Measurements from ENCODE around the gene HGFAC.

Gene HGFAC

GRCh38 chr4:3473181-3473950, 31.6 kb downstream of the HGFAC start:
- Histone ChIP-seq H3K4me3 (ENCODE audit: low read depth, low read length) (no peak overlapping the region), H3K36me3 (replicated peaks) (no peaks in the 10 kb centered on the region), H3K27me3 (replicated peaks) (peaks cover 3% of the 10 kb centered on the region), H3K27ac (no peak overlapping the region)
- DNase-seq: no peak
- TF ChIP-seq CTCF (IDR thresholded peaks at IDR 0.05; ENCODE audit: low read depth, low read length, missing control alignments): no peak
- in situ Hi-C loops (cut with HindIII; ENCODE audit: low pct_ligation_motif_present, low sequenced_read_pairs): no loop called here

GRCh38 chr4:3473996-3474765, 32.4 kb downstream of the HGFAC start:
- no peak overlapping the region for H3K27ac ChIP-seq
- TF ChIP-seq CTCF (IDR thresholded peaks at IDR 0.05; ENCODE audit: low read depth, low read length, missing control alignments): no peak
- H3K36me3 ChIP-seq (replicated peaks): no peaks in the 10 kb centered on the region
- in situ Hi-C loops (cut with HindIII; ENCODE audit: low pct_ligation_motif_present, low sequenced_read_pairs): no loop called here
- H3K27me3 ChIP-seq (replicated peaks): peaks cover 3% of the 10 kb centered on the region
- no peak for DNase-seq
- no peak overlapping the region for H3K4me3 ChIP-seq (ENCODE audit: low read depth, low read length)

GRCh38 chr4:3475041-3475712, 33.4 kb downstream of the HGFAC start:
- Histone ChIP-seq H3K27ac (no peak overlapping the region), H3K4me3 (ENCODE audit: low read depth, low read length) (no peak overlapping the region), H3K27me3 (replicated peaks) (peaks cover 3% of the 10 kb centered on the region), H3K36me3 (replicated peaks) (no peaks in the 10 kb centered on the region)
- TF ChIP-seq CTCF (IDR thresholded peaks at IDR 0.05; ENCODE audit: low read depth, low read length, missing control alignments): no peak
- in situ Hi-C loops (cut with HindIII; ENCODE audit: low pct_ligation_motif_present, low sequenced_read_pairs): no loop called here
- DNase-seq: no peak

- H3K36me3 ChIP-seq (replicated peaks): no peaks in the 10 kb centered on the region
- no peak for DNase-seq
- TF ChIP-seq CTCF (IDR thresholded peaks at IDR 0.05; ENCODE audit: low read depth, low read length, missing control alignments): no peak
- in situ Hi-C loops (cut with HindIII; ENCODE audit: low pct_ligation_motif_present, low sequenced_read_pairs): no loop called here
- H3K27me3 ChIP-seq (replicated peaks): peaks cover 3% of the 10 kb centered on the region
- H3K27ac ChIP-seq: no peak overlapping the region
- H3K4me3 ChIP-seq (ENCODE audit: low read depth, low read length): no peak overlapping the region
Observed at GRCh38 chr4:3475713-3476260, 34.0 kb downstream of the HGFAC start.

- no peaks in the 10 kb centered on the region for H3K36me3 ChIP-seq (replicated peaks)
- no peak for TF ChIP-seq CTCF (IDR thresholded peaks at IDR 0.05; ENCODE audit: low read depth, low read length, missing control alignments)
- in situ Hi-C loops (cut with HindIII; ENCODE audit: low pct_ligation_motif_present, low sequenced_read_pairs): no loop called here
- peaks cover 3% of the 10 kb centered on the region for H3K27me3 ChIP-seq (replicated peaks)
- no peak for DNase-seq
- no peak overlapping the region for H3K27ac ChIP-seq
- no peak overlapping the region for H3K4me3 ChIP-seq (ENCODE audit: low read depth, low read length)
Observed at GRCh38 chr4:3476341-3476747, 34.6 kb downstream of the HGFAC start.
